HS-27A (cell line): Measurements from ENCODE around the gene GALNT10.
"Not testable (repeated sequence)": the region's sequence is repeated elsewhere in the genome, so short reads cannot be mapped to it uniquely, and the experiment has no call there.

Experiments used
- DNase-seq: peaks from one replicate; pipeline ENCODE4 v3.0.0-alpha.2; 2012; ENCODE audit warnings: low read depth, missing footprints

Gene GALNT10

DNA sequence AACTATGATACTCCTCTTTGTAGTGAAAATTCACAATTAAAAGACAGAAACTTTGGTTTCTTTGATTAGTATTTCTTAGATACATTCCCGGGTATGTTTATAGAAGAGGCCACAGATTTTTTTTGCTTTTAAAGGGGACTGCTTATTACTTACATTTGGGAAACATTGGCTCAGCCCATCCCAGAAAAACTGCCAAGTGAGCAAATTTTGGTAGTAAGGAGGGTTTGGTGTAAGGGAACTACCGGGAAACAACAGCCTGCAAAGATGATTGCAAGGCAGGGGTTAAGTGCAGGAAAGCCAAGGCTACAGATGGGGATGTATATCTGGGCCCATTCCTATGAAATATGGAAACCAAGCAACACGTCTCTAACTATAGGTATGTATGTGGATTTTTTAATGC is 166.4 kb downstream of the GALNT10 start:
- DNase-seq, result no peak

DNA sequence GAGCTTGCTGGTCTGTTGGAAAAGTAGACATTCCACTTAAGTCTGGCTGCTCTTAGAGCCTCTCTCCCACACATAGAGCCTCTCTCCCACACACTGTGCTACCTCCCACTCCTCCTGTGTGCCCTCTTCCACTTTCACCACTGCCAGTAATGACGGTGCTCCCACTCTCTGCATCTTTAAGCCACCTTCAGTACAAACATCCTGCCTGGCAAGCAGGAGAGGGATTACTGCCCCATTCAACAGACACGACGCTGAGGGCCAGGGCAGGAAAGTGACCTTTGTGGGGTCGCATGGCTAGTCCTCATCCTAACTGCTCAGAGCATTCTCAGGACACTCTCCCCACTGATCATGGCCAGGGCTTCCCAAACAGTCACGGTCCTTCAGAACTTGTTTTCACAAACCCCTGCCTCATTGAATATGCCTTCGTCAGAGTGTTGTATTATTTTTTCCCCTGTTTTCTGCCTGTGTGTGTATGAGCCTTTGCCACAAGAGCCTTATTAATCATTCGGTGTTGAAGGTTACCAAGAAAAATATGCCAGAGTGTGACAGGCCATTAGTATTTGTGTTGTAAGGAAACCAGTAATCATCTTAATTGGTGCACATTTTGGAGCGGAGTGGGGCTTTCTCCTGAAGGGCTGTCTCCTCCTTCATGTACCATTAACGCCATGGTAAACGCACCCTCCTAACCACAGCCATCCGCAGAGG is 168.1 kb downstream of the GALNT10 start:
- DNase-seq, result no peak

DNA sequence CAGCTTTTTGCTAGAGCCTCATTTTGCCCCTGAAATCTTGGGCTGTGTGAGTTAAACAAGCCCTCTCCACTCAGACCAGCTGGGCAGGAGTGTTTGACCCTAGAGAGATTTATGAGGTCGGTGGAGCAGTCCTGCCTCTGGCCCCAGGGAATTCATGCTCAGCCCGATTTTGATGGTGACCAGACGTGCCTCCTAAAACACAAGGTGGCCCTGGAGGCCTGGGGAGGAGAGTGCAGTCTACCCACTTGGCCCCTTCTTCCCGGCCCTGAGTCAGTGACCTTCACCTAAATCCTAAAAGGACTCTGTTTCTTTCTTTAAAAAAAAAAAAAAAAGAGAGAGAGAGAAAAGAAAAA is 168.7 kb downstream of the GALNT10 start:
- no peak for DNase-seq

DNA sequence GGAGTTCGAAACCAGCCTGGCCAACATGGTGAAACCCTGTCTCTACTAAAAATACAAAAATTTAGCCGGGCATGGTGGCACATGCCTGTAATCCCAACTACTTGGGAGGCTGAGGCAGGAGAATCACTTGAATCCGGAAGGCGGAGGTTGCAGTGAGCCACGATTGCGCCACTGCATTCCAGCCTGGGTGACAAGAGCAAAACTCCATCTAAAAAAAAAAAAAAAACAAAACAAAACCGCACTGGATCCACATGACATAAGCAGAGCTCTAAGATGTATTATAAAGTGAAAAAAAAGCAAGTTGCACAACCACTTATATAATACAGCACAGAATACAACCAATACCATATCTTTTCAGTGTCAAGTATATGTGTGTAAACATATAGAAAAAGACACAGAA is 169.7 kb downstream of the GALNT10 start:
- not testable (repeated sequence) for DNase-seq

DNA sequence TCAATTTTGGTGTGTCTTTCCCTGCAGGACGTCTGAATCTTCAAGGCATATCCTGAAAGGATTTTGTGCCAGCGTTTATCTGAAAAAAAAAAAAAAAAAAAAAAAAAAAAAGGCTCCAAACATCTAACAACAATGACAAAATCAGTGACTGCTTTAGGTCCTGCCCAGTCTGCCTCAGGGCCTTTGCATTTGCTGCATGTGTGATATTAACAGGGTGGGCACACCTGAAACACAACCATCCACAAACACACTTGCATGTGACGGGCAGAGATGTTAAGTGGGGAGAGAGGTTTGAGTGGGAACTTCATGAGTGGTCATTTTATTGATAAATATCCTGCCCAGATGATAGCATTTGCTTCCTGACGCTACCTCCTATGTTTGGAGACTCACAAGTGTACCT is 172.9 kb downstream of the GALNT10 start:
- no peak for DNase-seq

DNA sequence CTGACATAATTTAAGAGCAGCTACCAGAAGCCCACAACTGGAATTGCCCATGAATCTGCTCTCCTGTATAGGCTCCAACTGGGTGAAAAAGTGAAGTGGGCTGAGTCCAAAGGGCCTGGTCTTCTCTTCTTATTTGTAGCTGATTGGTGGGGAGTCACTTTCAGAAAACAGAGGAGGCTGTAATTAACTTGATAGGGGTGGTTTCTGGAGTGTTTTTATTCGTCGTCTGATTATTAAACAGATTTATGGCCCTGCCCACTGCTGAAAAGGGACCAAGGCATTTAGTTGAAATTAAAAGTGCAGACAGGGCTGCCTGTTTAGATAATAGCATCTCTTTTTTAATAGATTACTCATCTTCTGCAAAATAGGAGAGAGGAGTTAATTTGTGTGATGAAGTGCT is 174.2 kb downstream of the GALNT10 start:
- no peak for DNase-seq

DNA sequence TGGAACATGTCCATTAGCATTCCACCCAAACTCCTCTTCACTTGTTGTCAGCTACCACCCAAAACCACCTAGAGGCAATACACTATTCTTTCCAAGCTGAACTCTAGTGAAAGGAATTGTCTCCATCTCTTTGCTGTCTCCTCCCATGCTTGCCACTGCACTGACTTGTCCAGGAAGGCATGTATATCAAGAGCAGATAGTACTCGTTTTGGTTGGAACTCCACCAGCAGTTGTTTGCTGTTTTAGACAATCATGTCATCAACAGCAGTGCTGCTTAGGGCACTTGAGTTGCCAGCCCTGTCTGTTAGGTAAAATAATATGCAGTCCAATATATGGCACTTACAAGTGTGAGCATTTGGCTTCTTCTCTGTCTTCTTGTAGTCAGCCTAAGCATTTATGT is 175.3 kb downstream of the GALNT10 start:
- DNase-seq, result no peak

DNA sequence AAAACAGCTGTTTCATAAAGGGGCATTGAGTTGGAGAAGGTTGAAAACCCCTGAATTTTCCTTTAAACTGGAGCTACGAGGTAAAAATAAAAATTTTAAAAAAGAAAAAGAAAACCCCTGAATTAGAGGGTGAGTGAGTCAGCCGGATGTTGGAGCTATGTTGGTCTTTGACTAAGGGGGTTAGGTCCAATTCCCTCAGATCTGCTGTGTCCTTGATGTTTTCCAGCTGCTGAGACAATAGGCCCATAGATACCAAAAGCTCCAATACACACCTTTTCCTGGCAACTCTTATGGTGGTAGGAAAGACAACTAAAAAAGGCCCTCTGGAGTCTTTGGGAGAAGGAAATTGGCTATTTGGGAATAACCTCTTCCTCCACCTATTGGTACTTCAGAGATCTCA is 175.8 kb downstream of the GALNT10 start:
- DNase-seq, result no peak

DNA sequence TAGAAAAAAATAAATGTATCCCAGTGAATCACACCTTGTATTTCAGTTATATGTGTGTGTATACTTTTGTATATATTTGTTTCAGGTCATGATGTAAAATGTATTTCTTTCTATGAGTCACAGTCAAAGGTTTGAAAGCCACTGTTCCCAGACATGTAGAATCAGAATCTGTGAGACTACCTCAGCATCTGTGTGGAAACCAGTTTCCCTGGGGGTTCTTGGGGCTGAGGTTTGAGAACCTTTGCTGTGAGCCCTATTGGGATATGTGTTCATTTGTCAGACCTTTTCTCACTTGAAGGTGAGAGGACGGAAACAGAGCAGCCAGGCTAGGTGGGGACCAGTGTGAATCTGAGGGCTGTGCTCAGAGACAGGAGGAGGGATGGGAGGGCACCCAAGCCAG is 176.6 kb downstream of the GALNT10 start:
- no peak for DNase-seq

DNA sequence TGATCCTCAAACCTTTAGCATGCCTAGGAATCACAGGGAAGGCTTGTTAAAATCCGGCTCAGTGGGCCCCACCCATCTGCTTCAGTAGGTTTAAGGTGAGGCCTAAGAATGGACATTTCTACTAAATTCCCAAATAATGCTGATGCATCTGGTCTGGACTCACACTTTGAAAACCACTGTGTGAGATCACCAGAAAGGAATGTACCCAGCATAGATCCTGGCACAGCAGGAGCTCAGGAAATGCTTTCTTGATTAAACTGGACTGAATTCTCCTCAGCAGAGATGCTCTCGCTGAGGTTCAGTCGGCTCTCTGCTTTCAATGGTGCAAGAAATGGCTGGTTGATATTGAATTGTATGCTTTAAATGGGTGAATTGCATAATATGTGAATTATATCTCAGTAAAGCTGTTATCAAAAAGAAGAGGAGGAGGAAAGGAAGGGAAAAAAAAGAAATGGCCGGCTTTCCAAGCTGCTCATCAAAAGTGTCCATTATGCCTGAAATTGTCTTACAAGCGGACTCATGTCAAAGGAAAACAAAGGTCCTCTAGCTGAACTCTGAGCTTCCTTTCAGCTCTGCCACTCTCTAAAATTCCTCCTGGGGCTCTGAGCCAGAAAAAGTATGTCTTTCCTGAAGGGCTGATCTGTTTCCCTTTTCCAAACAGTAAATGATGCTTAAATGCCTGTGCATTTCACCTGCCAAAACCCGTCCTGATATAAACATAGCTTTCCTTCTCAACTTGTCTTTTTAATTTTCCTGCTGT is 177.7 kb downstream of the GALNT10 start:
- peak; percentile 80 for DNase-seq

DNA sequence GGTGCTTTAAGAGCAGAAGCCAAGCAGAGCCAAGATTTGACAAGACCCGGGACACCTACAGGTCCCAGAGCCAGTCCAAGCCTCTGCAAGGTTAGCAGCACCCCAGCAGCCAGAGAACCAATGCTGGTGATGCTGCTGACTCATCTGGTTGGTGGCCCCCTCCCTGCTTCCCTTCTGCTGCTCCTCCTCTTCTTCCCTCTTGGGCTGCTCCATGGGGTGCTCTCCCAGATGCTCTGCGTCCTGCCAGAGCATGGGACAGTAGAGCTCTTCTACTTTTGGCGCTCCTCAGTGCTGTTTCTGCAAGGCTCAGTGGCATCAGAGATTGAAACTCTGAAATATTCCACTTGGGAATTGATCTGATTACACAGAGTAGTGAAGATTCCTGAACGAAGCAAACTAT is 179.1 kb downstream of the GALNT10 start:
- no peak for DNase-seq

DNA sequence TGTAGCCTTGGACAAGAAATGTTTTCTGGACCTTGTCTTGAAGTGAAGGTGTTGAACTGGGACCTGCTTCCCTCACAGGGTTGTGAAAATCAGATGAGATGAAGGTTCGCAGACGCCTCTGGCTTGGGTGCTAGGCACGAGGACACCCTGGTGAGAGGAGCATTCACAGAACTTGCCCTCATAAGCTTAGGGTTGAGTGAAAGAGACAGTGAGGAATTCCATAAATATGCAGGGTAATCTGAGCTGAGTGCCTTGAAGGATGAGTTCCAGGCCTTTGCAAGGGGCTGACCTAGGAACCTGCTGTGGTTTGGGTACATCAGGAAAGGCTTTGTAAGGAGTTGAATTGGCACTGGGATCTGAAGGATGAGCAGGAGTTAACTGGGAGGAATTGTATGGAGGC is 179.6 kb downstream of the GALNT10 start:
- no peak for DNase-seq

DNA sequence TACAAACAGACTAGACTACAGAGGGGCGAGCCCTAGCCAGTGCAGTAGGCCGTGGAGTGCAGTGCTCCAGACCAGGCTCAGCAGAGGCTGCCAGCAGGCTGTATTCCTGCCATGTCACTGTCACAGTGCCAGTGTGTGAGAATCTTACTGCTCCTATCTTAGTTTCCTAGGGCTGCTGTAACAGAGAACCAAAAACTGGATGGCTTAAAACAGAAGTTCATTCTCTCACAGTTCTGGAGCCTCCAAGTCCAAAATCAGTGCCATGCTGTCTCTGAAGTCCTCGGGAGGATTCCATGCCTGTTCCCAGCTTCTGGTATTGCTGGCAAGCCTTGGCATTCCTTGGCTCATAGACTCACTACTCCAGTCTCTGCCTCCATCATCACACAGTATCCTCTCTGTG is 180.3 kb downstream of the GALNT10 start:
- no peak for DNase-seq

DNA sequence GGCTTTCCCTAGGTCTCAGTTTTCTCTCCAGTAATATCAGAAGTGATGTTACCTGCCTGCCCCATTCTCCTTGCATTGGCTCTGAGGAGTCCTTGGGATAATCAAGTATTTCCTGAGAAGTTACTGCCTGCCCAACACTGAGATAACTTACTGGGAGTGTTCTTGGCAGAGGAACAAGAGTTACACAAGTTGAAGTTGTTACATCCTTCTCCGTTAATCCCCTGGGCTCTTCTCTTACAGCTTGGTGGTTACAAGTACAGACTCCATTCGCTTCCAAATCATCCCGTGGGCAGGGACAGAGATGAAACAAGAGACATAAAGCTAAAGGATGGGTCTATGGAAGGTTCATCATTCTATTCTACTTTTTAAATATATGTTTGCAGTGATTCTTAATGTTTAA is 181.2 kb downstream of the GALNT10 start:
- no peak for DNase-seq

DNA sequence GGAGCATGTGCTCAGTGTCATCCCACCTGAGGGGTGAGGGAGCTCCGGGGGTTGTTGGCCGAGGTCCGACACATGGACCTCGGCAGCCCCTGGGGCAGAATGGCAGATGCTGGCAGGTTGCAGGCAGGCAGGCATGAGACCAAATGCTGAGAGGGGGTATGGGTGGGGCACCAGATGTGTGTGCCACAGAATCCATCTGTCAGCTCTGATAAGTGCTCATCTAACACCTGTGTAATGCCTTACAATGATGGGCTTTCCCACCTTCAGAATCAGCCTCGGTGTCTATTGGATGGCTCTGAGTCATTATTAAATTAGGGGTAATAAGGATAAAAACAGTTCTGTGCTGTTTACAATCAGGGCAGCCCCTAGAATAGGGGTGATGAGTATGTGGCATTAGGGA is 182.1 kb downstream of the GALNT10 start:
- no peak for DNase-seq

DNA sequence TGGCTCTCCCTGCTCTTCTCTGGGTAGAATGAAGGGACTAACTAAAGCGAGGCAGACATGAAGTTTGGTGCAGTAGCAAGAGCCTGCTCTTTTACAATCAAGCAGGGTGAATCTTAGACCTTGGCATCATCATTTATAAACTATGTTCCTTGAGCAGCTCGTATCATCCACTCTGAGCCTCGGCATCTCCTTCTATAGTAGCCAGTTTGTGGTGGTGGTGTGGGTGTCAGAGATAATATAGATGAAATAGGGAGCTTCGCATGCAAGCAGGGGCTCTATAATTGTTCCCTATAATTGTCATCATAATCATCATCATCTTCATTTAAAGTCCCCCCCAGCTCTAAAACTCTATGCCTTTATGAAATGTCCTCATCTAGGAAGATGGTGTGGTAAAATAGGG is 182.8 kb downstream of the GALNT10 start:
- no peak for DNase-seq

DNA sequence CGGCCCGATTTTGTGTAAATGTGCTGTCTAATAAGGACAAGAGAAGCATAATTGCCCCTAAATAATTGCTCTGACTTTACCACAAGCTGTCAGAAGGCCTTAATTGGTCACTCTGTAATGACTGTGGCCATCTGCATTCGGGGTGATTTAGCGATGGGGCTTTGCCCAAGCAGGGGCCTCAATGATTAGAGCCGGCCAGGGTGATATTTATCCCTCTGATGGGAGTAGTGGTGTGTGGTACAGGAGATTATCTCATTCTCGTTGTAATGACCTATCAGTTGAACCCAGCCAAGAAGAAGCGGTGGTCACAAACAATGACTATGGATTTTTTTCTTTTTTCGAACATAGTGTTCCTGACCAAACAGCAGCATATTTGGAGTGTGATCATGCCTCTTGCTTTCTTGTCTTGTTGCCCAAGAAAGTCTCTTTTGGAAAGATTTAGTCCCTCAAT is 183.2 kb downstream of the GALNT10 start:
- DNase-seq, result no peak

DNA sequence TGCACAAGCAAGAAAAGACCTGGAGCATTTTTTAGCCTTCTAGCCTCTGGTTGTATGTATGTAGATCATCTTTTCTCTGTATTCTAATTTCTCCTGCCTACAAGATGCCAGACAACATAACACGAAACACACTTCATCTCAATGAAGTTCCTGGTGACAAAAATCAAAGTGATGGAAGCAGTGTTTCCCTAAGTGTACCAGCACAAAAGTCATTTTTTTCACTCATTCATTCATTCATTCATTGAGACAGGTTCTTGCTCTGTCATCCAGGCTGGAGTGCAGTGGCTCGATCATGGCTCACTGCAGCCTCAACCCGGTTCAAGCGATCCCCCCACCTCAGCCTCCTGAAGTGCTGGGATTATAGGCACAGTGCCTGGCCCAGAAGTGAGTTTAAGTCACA is 183.7 kb downstream of the GALNT10 start:
- DNase-seq, result no peak

DNA sequence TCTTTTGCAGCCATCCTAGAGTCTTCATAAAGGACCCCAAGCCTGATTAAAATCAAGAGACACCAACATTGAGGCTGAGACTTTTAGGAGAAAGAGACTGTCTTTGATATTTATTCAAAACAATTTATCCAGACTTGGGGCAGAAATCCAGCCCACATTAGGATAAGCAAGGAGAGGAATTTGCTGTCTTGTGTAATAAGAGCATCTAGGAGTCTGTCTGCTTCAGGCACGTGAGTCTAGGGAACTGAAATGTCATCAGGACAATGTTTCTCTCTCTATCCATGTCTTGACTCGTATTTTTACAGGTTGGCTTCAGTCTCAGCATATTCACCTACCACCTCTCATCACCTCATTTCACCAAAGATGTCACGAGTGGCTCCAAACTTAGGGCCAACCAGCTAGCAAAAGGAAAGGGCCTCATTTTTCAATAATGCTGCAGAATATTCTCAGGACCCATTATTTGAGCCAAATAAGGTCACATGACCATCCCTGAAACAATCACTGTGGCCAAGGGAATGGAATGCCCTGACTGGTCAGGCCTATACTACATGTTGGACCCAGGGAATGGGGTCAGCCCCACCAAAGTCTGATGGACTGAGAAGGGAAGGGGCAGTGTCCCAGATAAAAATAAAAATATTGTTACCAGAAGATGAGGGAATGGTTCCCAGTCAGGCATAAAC is 184.9 kb downstream of the GALNT10 start:
- no peak for DNase-seq

DNA sequence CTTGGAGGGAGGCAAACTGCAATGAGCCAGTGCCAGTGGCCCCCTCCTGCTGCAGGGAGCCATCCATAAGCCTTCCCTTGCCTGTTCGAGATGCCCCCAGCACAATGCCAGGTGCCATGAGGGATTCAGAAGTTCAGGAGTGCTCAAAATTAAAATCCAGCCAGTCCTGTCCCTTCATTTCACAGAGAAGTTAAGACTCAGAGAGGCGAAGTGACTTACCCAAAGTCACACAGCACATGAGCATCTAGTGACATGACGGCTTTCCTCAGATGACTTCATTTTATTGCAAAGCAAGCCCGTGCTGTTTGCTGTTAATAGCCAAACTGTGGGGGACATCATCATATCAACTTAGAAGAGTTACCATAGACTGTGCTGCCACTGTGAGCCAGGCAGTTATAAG is 185.9 kb downstream of the GALNT10 start:
- DNase-seq, result no peak

DNA sequence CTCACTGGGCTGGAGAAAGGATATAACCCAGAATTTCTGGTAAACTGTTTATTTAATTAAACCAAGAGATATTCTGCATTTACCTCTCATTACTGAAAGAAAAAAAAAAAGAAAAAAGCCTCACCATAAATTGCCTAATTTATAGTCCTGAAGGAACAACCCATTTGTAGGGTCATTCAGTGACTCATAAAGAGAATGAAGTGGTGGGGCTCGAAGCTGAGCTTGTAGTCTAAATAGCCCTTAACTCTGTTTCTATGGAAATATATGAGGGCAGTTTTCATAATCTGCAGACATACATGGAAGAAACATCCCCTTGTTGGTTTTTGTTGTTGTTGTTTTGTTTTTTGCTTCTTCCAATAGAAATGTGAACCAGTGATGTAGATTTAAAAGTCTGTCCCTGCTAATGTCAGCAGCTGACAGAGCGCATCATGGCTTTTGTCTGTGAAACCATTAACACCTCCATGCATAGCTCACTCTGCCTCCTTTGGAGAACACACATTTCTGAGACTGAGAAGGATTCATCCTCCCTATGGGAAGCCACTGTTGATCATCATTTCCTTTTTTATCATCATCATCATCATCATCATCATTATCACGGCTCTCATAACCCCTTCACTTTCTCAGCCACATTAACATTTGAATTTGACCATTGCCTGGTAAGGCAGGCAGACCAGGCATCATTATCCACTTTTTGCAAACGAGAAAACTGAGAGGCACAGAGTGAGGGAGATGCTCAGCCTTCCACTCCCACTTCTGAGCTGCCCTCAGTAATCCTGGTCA is 187.4 kb downstream of the GALNT10 start:
- no peak for DNase-seq

DNA sequence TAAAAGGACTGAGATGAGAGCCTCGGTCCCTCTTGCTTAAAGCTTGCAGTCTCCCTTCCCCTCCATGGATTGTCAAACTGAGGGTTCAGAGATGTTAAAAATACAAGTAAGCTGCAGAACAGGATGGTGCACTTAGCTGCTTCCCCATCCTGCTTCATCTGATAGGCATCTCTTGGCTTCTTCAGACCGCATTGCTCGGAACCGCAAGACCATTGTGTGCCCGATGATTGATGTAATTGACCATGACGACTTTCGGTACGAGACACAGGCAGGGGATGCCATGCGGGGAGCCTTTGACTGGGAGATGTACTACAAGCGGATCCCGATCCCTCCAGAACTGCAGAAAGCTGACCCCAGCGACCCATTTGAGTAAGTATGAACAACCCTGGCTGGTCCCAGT is 189.7 kb downstream of the GALNT10 start:
- no peak for DNase-seq
